ENCODE results near the gene IQSEC1. TPM values are rescaled to one million over a fixed set of nuclear protein-coding genes. Genes with fewer than 3 reads are reported as not detected.

IQSEC1 gene
- total RNA-seq, 4 donors from 2014 or later = 31.9 to 35.8 (median 34.8) TPM

GRCh38 chr3:12986521-12986920, 86.7 kb downstream of the IQSEC1 start:
- no peak overlapping the region for H3K4me3 ChIP-seq (ENCODE audit: low read depth, poor library complexity, severe bottlenecking)
- TF ChIP-seq CTCF (IDR thresholded peaks at IDR 0.05) (no peak), POLR2A (IDR thresholded peaks at IDR 0.05) (no peak)
- intact Hi-C loops (cut with DNase I; ENCODE audit: low total_unique reads) = loop anchor here (10.0 kb wide), 1 partner anchor 112 kb away; no protein-coding TSS in a partner anchor
- no peak for DNase-seq (ENCODE audit: low spot score in 2 of 2)
- 85 to 88% methylated on average over 11 of the region's 11 CpGs for WGBS, 2 donors

GRCh38 chr3:12986031-12986430, 87.2 kb downstream of the IQSEC1 start:
- DNase-seq (ENCODE audit: low spot score in 2 of 2) = no peak
- WGBS, 2 donors = 80 to 92% methylated on average over 8 of the region's 8 CpGs
- no peak overlapping the region for H3K4me3 ChIP-seq (ENCODE audit: low read depth, poor library complexity, severe bottlenecking)
- intact Hi-C loops (cut with DNase I; ENCODE audit: low total_unique reads) = loop anchor here (10.0 kb wide), 1 partner anchor 111 kb away; no protein-coding TSS in a partner anchor
- TF ChIP-seq POLR2A (IDR thresholded peaks at IDR 0.05) (no peak), CTCF (IDR thresholded peaks at IDR 0.05) (no peak)

GRCh38 chr3:12985148-12985547, 88.1 kb downstream of the IQSEC1 start:
- WGBS, 2 donors = 76 to 86% methylated on average over 6 of the region's 6 CpGs

GRCh38 chr3:12984023-12984823, 89.0 kb downstream of the IQSEC1 start:
- intact Hi-C loops (cut with DNase I; ENCODE audit: low total_unique reads) = loop anchor here (10.0 kb wide), 1 partner anchor 109 kb away; no protein-coding TSS in a partner anchor
- TF ChIP-seq CTCF (IDR thresholded peaks at IDR 0.05) (peak in 1 of 3 donors; percentile 14), POLR2A (IDR thresholded peaks at IDR 0.05) (no peak)
- H3K4me3 ChIP-seq (ENCODE audit: low read depth, poor library complexity, severe bottlenecking) = no peak overlapping the region
- 42 to 48% methylated on average over 6 to 7 of the region's 7 CpGs for WGBS, 2 donors
- peak in 1 of 2 donors; percentile 53 for DNase-seq (ENCODE audit: low spot score in 2 of 2)

More at GRCh38 chr3:12985148-12985547, 88.1 kb downstream of the IQSEC1 start:
- TF ChIP-seq CTCF (IDR thresholded peaks at IDR 0.05) (no peak), POLR2A (IDR thresholded peaks at IDR 0.05) (no peak)
- no peak overlapping the region for H3K4me3 ChIP-seq (ENCODE audit: low read depth, poor library complexity, severe bottlenecking)
- no peak for DNase-seq (ENCODE audit: low spot score in 2 of 2)
- intact Hi-C loops (cut with DNase I; ENCODE audit: low total_unique reads) = loop anchor here (10.0 kb wide), 1 partner anchor 110 kb away; no protein-coding TSS in a partner anchor

- no peak overlapping the region for H3K4me3 ChIP-seq (ENCODE audit: low read depth, poor library complexity, severe bottlenecking)
- no peak for TF ChIP-seq POLR2A (IDR thresholded peaks at IDR 0.05)
- no peak for TF ChIP-seq CTCF (IDR thresholded peaks at IDR 0.05)
- intact Hi-C loops (cut with DNase I; ENCODE audit: low total_unique reads) = loop anchor here (10.0 kb wide), 1 partner anchor 109 kb away; no protein-coding TSS in a partner anchor
- no peak for DNase-seq (ENCODE audit: low spot score in 2 of 2)
- WGBS, 2 donors = 91 to 93% methylated on average over 7 to 9 of the region's 9 CpGs
Observed at GRCh38 chr3:12983319-12983718, 89.9 kb downstream of the IQSEC1 start.

Data from lower leg skin (tissue), 4 donors.